Stimulated activated CD4-positive, alpha-beta T cell treated with anti-CD3 and anti-CD28 coated beads, Interleukin-1b, Interleukin-23, amount 100 ng/mL, for 4 hours (primary cell): ENCODE results near the gene DOCK6.
A peak's percentile ranks its signal among the peaks of the same experiment; 100 is the strongest.

Experiments
- DNase-seq, 2 donors: peaks; one replicate each; pipeline ENCODE4 v3.0.0-alpha.2; 2020; ENCODE audit warnings: low read depth in 2 of 2

The DOCK6 gene

DNA sequence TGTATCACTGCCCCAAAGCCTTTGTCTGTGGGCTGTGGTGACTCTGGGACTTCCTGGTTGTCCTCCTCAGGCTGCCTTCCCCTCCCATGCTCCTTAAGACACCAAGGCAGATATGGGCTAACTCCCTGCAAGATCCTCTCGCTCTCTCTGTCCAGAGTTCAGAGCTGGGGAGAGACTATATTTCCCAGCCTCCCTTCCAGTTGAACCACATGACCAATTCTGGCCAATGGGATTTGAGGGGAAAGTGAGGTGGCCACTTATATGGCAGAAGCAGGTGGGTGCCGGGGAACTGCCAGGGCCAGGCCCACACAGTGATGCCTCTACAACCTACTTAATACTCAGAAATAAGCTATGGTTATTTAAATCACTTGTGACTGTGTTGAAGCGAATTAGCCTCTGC, 39.1 kb downstream of the DOCK6 start:
- no peak for DNase-seq

GRCh38 chr19:11221082-11221598, 41.2 kb downstream of the DOCK6 start:
- no peak for DNase-seq

DNA sequence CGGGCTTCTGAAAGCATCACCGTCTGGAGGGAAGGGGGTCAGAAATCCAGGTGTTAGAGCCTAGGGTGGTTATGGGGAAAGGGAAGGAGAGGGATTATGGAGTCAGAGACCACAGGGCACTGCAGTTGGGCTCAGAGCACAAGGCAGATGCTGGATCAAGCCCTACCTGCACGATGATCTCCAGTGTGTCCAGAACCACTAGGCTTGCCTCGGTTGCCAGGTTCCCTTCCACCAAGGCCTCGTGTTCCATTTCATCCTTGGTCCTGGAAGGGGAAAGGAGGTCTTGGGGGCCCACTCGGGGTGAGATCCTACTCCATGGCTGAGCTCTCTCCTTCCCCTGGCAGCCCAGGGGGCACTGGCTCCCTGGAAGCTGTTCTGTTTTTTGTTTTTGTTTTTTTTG, 47.9 kb downstream of the DOCK6 start:
- DNase-seq = no peak

GRCh38 chr19:11210656-11210928, 51.7 kb downstream of the DOCK6 start:
- no peak for DNase-seq

GRCh38 chr19:11209839-11210655, 52.3 kb downstream of the DOCK6 start:
- no peak for DNase-seq

- DNase-seq = no peak
Observed at GRCh38 chr19:11208561-11209471, 53.5 kb downstream of the DOCK6 start.

DNA sequence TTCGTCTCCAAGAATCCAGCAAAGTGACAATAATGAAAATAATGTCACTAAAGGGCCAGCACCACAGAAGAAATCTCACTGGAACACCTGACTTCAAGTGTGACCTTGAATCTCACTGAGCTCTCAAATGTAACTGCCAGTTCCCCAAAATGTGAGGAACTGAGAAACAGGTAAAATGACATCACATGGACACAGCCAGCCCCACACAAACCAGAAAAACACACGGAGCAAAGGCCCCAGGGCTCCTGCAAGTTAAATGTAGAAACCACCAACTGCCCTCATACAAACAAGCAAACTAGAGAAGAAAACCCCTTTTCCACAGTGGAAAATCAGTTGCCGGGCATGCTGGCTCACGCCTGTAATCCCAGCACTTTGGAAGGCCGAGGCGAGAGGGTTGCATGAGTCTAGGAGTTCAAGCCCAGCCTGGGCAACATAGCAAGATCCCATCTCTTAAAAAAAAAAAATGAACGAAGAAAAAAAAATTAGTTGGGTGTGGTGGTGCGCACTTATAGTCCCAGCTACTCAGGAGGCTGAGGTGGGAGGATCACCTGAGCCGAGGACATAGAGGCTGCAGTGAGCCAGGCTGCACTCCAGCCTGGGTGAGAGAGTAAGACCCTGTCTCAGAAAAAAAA, 56.3 kb downstream of the DOCK6 start:
- no peak for DNase-seq

DNA sequence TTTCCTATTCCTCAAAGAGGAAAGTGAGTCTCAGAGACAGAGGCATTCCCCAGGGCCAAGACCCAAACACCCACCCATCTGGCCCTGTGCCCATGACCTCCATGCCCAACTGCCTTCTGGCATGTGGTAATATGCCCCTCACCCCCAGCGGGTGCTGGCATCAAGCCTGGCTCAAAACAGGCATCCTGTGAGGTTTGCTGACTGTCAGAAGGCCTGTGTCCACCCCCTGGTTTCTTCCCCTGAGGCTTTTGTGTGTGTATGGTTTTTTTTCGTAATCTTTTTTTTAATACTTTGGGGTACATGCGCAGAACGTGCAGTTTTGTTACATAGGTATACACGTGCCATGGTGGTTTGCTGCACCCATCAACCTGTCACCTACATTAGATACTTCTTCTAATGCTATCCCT, 57.4 kb downstream of the DOCK6 start:
- no peak for DNase-seq

DNA sequence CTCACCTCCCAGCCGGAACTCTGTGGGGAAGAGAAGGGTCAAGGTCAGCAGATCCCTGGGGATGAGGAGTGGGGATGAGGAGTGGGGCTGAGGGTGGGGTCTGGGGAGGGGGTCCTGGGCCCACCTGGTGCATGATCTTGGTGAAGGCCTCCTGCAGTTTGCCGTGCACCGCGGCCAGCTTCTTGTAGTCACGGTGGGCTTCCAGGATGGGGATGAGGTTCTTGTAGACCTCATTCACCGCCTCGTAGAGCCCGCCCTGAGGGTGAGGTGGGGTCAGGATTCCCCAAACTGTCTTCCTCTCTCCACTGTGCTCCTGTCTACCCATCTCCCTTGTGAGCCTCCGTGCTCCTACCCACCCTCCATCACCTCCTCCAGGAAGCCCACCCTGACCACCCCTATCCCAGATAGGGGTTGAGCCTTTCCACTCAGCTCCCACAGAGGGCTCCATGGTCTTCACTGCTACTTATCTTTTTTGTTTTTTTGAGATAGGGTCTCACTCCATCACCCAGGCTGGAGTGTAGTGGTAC, 58.2 kb downstream of the DOCK6 start:
- DNase-seq = no peak

GRCh38 chr19:11203194-11204075, 58.9 kb downstream of the DOCK6 start:
- DNase-seq = peak; percentile 30 to 46

GRCh38 chr19:11202488-11203193, 59.7 kb downstream of the DOCK6 start:
- no peak for DNase-seq

- no peak for DNase-seq
Observed at GRCh38 chr19:11201791-11202190, 60.5 kb downstream of the DOCK6 start.

- no peak for DNase-seq
Observed at GRCh38 chr19:11200931-11201330, 61.4 kb downstream of the DOCK6 start.

DNA sequence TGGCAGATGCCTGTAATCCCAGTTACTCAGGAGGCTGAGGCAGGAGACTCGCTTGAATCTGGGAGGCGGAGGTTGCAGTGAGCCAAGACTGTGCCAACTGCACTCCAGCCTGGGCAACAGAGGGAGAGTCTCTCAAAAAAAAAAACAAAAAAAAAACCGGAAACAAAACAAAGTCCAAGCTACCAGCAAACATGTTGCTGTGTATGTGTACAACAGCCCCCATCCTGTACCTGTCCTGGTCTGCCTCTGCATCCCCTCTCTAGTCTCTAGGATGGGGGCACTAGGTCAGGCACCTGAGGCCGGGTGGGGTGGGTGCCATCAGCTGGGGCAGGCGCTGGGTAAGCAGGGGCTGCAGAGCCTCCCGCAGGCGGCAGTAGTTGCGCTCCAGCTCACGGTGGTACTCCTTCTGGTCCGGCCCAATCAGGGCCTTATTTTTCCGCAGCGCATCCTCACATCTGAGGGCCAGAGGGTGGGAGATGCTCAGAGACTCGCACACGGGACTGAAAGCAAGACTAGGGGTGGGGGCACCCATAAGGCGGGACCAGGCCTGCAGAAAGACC, 62.2 kb downstream of the DOCK6 start:
- no peak for DNase-seq

DNA sequence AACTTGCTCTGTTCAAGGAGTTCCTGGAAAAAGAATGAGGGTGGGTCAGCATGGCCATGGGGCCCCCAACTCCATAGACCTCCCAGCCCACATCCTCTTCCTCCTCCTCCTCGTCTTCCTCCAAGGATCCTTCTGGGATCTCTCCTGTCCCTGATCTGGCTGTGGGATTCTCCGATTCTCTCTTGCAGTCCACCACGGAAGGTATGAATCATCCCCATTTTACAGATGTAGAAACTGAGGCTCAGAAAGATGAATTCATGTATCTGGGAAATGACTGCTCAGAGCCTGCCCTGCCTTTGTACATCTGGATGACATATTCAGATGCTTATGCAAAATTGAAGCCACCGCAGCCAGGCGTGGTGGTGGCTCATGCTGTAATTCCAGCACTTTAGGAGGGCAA, 62.8 kb downstream of the DOCK6 start:
- DNase-seq = no peak

DNA sequence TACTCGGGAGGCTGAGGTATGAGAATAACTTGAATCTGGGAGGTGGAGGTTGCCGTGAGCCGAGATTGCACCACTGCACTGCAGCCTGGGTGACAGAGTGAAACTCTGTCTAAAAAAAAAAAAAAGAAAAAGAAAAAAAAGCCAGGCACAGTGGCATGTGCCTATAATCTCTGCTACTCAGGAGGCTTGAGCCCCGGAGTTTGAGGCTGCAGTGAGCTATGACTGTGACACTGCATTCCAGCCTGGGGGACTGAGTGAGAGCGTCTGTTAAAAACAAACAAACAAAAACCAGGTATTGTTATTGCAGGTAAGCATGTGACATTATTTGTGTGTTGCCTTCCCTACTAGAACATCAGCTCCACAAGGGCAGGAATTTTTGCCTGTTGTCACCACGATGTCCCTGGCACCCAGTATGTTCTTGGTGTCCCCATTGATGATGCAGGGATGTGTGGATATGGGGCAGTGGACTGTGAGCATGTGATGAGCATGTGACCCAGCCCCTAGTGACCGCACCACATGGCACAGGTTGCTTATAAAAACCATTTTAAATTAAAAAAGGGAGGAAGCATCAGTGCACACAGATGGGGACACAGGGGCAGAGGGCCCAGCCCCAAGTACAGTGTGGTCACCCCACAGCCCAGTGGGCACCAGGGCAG, 63.4 kb downstream of the DOCK6 start:
- DNase-seq = no peak

DNA sequence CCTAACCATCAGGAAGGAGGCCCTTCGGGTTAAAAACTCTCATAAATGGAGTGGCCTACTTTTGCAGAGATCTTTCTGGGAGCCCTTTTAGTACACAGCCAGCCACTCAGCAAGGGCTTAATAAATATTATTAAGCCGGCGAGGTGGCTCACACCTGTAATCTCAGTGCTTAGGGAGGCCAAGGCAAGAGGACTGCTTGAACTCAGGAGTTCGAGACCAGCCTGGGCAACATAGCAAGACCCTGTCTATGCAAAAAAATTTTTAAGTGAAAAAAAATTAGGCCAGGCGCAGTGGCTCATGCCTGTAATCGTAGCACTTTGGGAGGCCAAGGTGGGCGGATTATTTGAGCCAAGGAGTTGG, 64.2 kb downstream of the DOCK6 start:
- no peak for DNase-seq

DNA sequence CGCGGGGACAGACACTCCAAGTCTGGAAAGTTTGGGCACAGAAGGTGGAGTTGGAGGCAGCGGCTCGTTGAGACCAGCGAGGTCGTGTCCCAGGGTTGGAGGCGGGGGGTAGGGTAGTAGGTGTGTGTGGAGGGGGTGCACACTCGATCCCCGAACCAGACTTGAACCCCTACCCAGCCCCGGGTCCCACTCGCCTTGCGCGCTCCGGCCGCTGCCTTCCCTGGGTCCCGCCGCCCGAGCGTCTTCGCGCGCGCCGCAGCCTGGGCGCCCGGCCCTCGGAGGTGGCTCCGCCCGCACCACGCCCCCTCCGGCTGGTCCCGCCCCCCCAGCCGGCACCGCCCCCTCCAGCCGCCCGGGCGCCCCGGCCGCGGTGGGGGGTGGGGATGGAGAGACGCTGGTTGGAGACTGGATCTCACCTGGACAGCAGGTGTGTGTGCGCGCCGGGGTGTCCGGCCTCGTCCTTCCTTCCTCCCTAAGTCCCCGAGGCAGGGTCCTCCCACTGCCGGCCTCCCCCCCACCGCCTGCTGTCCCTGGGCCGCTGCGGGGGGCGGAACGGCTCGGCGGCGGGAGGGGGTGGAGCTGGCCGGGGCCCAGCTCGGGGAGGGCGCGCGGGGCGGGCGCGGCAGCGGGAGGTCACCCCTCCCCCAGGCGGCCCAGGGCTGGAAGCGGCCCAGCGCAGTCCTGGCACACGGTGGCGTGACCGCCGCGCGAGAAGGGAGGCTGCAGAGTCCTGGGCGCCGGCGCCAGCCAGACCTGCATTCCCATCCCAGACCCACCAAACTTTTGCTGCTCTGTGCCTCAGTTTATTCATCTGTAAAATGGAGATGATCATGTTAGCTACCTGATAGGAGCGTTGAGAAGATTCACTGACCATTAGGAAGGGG, 64.8 kb downstream of the DOCK6 start, which contains the start of gene KANK2:
KANK2 (minus strand) TSS at position 255 of the 884 bp plus-strand sequence. CDS start 3,034 bp downstream, outside the sequence.
- DNase-seq = peak; percentile 57 to 75
